MM.1S (cell line): ENCODE data around the gene MCM9.

Source experiments
- DNase-seq: peaks from one replicate; pipeline ENCODE4 v3.0.0-alpha.2; 2015
- H2AFZ ChIP-seq: fragments of 300-600 bp; sonication (generic); 2 replicates; pipeline ENCODE4 v1.6.0; 2016; ENCODE audit warnings: antibody characterized with exemption, low read length
- H3F3A ChIP-seq: fragments of 300-600 bp; sonication (generic); 2 replicates; pipeline ENCODE4 v1.6.1; 2016; ENCODE audit warnings: mild to moderate bottlenecking, antibody characterized with exemption, low read length, moderate library complexity, mixed read lengths; ENCODE audit not compliant: insufficient read depth
- H3K27ac ChIP-seq: fragments of 300-600 bp; sonication (generic); 2 replicates; pipeline ENCODE4 v1.5.1; 2016; ENCODE audit warnings: mild to moderate bottlenecking, low read length
- H3K27me3 ChIP-seq: fragments of 300-600 bp; sonication (generic); replicated peaks from 2 replicates; pipeline ENCODE4 v1.6.0; 2016; ENCODE audit warnings: low read length; ENCODE audit not compliant: insufficient read depth
- H3K36me3 ChIP-seq: fragments of 300-600 bp; sonication (generic); replicated peaks from 2 replicates; pipeline ENCODE4 v1.6.1; 2016; ENCODE audit warnings: mild to moderate bottlenecking, low read length, mixed read lengths; ENCODE audit not compliant: insufficient read depth
- H3K4me1 ChIP-seq: fragments of 300-600 bp; sonication (generic); 2 replicates; pipeline ENCODE4 v1.6.1; 2016; ENCODE audit warnings: low read length, mixed read lengths
- H3K4me2 ChIP-seq: fragments of 300-600 bp; sonication (generic); 2 replicates; pipeline ENCODE4 v1.6.0; 2016; ENCODE audit warnings: low read depth, low read length
- H3K4me3 ChIP-seq: fragments of 300-600 bp; sonication (generic); 2 replicates; pipeline ENCODE4 v1.5.1; 2016; ENCODE audit warnings: low read length, mixed read lengths
- H3K79me2 ChIP-seq: fragments of 300-600 bp; sonication (generic); 2 replicates; pipeline ENCODE4 v1.6.1; 2016; ENCODE audit warnings: mixed run types, low read length, mixed read lengths
- H3K9ac ChIP-seq: fragments of 300-600 bp; sonication (generic); 2 replicates; pipeline ENCODE4 v1.6.1; 2016; ENCODE audit warnings: low read length, mixed read lengths
- H3K9me2 ChIP-seq: fragments of 300-600 bp; sonication (generic); replicated peaks from 2 replicates; pipeline ENCODE4 v1.6.1; 2016; ENCODE audit warnings: mild to moderate bottlenecking, low read length, mixed read lengths; ENCODE audit not compliant: insufficient read depth
- H3K9me3 ChIP-seq: fragments of 300-600 bp; sonication (generic); replicated peaks from 2 replicates; pipeline ENCODE4 v1.6.1; 2016; ENCODE audit warnings: mild to moderate bottlenecking, low read length, mixed read lengths; ENCODE audit not compliant: insufficient read depth
- H4K20me1 ChIP-seq: fragments of 300-600 bp; sonication (generic); 2 replicates; pipeline ENCODE4 v1.6.1; 2016; ENCODE audit warnings: mild to moderate bottlenecking, low read length, moderate library complexity, mixed read lengths; ENCODE audit not compliant: insufficient read depth
- EZH2 ChIP-seq: fragments of 300-600 bp; sonication (generic); optimal IDR thresholded peaks from 2 replicates; pipeline ENCODE3; 2017; ENCODE audit warnings: low read depth, mild to moderate bottlenecking, antibody characterized with exemption, low read length, mixed read lengths
- EZH2phosphoT487 ChIP-seq: fragments of 300-600 bp; sonication (generic); IDR thresholded peaks from 2 replicates; pipeline ENCODE4 v1.6.1; 2018; ENCODE audit warnings: antibody characterized with exemption, low read length
- TF ChIP-seq, protein P1 (sequence below): fragments of 300-600 bp; sonication (generic); IDR thresholded peaks from 2 replicates; pipeline ENCODE4 v1.5.1; 2016; ENCODE audit warnings: antibody characterized with exemption, low read length, mixed read lengths

Gene MCM9

GRCh38 chr6:118945217-118945616, 10.3 kb upstream of the MCM9 start:
- Histone ChIP-seq H4K20me1 (no peaks in the 10 kb centered on the region), H3K4me1 (no peaks in the 10 kb centered on the region), H2AFZ (no peak overlapping the region), H3K36me3 (no peaks in the 10 kb centered on the region), H3K9me3 (no peaks in the 10 kb centered on the region), H3K27ac (no peak overlapping the region), H3F3A (no peaks in the 10 kb centered on the region), H3K4me2 (no peak overlapping the region), H3K9me2 (no peaks in the 10 kb centered on the region), H3K27me3 (no peaks in the 10 kb centered on the region), H3K79me2 (no peaks in the 10 kb centered on the region), H3K9ac (no peak overlapping the region), H3K4me3 (no peak overlapping the region)
- DNase-seq: no peak
- TF ChIP-seq EZH2 (no peak), EZH2phosphoT487 (no peak)
- TF ChIP-seq, protein P1, sequence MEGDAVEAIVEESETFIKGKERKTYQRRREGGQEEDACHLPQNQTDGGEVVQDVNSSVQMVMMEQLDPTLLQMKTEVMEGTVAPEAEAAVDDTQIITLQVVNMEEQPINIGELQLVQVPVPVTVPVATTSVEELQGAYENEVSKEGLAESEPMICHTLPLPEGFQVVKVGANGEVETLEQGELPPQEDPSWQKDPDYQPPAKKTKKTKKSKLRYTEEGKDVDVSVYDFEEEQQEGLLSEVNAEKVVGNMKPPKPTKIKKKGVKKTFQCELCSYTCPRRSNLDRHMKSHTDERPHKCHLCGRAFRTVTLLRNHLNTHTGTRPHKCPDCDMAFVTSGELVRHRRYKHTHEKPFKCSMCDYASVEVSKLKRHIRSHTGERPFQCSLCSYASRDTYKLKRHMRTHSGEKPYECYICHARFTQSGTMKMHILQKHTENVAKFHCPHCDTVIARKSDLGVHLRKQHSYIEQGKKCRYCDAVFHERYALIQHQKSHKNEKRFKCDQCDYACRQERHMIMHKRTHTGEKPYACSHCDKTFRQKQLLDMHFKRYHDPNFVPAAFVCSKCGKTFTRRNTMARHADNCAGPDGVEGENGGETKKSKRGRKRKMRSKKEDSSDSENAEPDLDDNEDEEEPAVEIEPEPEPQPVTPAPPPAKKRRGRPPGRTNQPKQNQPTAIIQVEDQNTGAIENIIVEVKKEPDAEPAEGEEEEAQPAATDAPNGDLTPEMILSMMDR: no peak

DNA sequence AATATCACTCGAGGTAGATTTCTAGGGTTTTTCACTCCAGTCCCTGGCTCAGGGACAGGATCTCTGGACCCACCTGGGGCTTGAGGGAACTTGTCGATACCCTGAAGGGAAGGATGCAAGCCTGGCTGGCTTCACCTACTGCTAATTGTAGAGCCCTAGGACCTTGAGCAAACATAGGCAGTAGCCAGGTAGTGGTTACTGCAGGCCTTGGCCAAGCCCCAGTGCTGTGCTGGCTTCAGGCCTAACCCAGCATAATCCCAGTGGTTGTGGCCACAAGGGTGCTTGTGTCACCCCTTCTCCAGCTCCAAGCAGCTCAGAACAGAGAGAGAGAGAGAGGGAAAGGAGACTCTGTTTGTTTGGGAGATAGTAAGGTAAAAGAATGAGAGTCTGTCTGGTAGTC, 5.8 kb upstream of the MCM9 start:
- Histone ChIP-seq H3K4me2 (no peak overlapping the region), H3K9ac (no peak overlapping the region), H3K27ac (no peak overlapping the region), H3K79me2 (peaks cover 7% of the 10 kb centered on the region; the same call in 1 of the 2 replicates), H3F3A (peaks cover 1% of the 10 kb centered on the region; the same call in 1 of the 2 replicates), H3K9me3 (no peaks in the 10 kb centered on the region), H4K20me1 (no peaks in the 10 kb centered on the region), H2AFZ (no peak overlapping the region), H3K4me1 (no peaks in the 10 kb centered on the region), H3K36me3 (no peaks in the 10 kb centered on the region), H3K27me3 (no peaks in the 10 kb centered on the region), H3K9me2 (no peaks in the 10 kb centered on the region), H3K4me3 (no peak overlapping the region)
- no peak for DNase-seq
- TF ChIP-seq, protein P1: no peak
- TF ChIP-seq EZH2phosphoT487: no peak
- TF ChIP-seq EZH2: no peak

GRCh38 chr6:118939683-118940082, 4.7 kb upstream of the MCM9 start:
- Histone ChIP-seq H3K36me3 (no peaks in the 10 kb centered on the region), H2AFZ (no peak overlapping the region), H3K79me2 (peaks cover 7% of the 10 kb centered on the region; the same call in 1 of the 2 replicates), H4K20me1 (no peaks in the 10 kb centered on the region), H3K27ac (no peak overlapping the region), H3K9me2 (no peaks in the 10 kb centered on the region), H3K4me2 (no peak overlapping the region), H3K4me3 (no peak overlapping the region), H3K9ac (no peak overlapping the region), H3K9me3 (no peaks in the 10 kb centered on the region), H3K27me3 (no peaks in the 10 kb centered on the region), H3F3A (peaks cover 9% of the 10 kb centered on the region), H3K4me1 (no peaks in the 10 kb centered on the region)
- TF ChIP-seq, protein P1: no peak
- no peak for TF ChIP-seq EZH2phosphoT487
- no peak for TF ChIP-seq EZH2
- DNase-seq: no peak
